HK-2 (cell line): ENCODE results near the gene RAB40B.
"Not testable (repeated sequence)": the region's sequence is repeated elsewhere in the genome, so short reads cannot be mapped to it uniquely, and the experiment has no call there.

ENCODE experiments used
- DNase-seq: peaks from one replicate; pipeline ENCODE4 v3.0.0-alpha.2; 2018; ENCODE audit not compliant: unreplicated experiment

Gene RAB40B

GRCh38 chr17:82668024-82668630 lies 30.4 kb downstream of the RAB40B start:
- DNase-seq, result no peak

- no peak for DNase-seq
Measured at GRCh38 chr17:82667668-82668000, 30.9 kb downstream of the RAB40B start.

GRCh38 chr17:82666931-82667667 lies 31.4 kb downstream of the RAB40B start:
- DNase-seq, result no peak

DNA sequence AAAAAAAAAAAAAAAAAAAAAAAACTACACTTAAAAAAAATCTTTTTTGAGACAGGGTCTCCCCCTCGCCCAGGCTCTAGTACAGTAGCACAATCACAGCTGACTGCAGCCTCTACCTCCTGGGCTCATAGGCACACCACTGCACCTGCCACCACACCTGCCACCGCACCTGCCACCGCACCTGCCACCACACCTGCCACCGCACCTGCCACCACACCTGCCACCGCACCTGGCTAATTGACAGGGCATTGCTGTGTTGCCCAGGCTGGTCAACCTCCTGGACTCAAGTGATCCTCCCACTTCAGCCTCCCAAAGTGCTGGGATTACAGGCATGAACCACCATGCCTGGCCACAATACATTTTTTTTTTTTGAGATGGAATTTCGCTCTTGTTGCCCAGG lies 32.6 kb downstream of the RAB40B start:
- DNase-seq, result no peak

DNA sequence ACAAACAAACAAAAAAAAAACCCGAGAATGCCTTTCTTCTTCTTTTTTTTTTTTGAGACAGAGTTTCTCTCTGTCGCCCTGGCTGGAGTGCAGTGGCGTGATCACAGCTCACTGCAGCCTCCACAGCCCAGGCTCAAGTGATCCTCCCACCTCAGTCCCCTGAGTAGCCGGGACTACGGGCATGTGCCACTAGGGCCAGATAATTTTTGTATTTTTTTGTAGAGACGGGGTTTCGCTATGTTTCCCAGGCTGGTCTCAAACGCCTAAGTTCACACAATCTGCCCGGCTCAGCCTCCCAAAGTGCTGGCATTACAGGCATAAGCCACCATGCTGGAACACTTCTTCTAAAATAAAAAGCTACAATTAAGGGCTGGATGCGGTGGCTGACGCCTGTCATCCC lies 33.3 kb downstream of the RAB40B start:
- DNase-seq, result no peak

- no peak for DNase-seq
Measured at GRCh38 chr17:82664701-82665182, 33.8 kb downstream of the RAB40B start.

- no peak for DNase-seq
Measured at GRCh38 chr17:82664276-82664575, 34.3 kb downstream of the RAB40B start.

GRCh38 chr17:82663381-82664275 lies 34.9 kb downstream of the RAB40B start:
- DNase-seq, result no peak

DNA sequence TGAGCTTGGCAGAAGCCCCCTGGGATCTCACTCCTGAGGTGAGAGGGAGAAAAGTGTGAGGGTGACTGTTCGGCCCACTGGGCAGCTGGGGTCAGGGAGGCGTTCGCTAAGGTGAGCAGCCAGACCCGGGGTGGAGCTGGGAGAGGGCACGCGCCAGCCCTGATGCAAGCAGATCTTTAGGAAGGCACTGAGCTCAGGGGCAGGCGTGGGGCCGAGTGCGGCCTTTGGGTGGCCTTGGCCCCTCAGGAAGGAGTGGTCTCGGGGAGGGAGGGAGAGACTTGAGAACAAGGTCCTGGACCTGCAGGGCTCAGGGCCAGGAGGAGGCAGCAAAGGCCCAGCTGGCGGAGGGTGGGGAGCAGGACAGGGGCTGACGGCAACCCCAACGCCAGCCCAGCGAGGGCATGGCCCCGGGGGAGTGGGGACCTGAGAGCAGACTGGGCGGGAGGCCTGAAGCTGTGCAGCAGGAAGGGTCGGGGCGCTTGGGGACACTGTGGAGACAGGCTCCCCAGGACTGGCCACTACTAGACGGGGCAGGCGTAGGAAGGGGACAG lies 35.7 kb downstream of the RAB40B start:
- DNase-seq, result no peak

GRCh38 chr17:82661717-82662683 lies 36.5 kb downstream of the RAB40B start:
- no peak for DNase-seq

GRCh38 chr17:82659886-82660285 lies 38.6 kb downstream of the RAB40B start:
- no peak for DNase-seq

GRCh38 chr17:82658796-82659452 lies 39.6 kb downstream of the RAB40B start:
- DNase-seq, result no peak

GRCh38 chr17:82658331-82658730 lies 40.2 kb downstream of the RAB40B start:
- no peak for DNase-seq

DNA sequence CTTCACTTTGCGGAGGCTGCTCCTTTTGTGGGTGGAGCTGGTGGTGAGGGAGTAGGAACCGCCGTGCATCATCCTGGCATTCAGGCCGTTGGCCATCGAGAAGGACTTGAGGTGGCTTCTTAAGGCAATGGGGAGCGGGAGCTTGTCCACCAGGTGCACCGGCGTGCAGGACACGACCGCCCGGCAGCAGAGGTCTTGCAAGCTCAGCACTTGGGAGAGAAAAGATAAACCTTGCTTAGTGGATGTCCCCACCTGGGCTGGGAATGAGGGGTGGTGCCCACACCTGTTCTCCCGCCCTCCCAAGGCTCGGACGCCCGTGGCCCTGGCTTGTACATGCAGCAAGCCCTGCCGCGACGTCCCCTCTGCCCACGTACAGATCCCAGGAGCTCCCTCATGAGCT lies 40.6 kb downstream of the RAB40B start:
- no peak for DNase-seq

GRCh38 chr17:82656266-82656665 lies 42.2 kb downstream of the RAB40B start:
- no peak for DNase-seq

DNA sequence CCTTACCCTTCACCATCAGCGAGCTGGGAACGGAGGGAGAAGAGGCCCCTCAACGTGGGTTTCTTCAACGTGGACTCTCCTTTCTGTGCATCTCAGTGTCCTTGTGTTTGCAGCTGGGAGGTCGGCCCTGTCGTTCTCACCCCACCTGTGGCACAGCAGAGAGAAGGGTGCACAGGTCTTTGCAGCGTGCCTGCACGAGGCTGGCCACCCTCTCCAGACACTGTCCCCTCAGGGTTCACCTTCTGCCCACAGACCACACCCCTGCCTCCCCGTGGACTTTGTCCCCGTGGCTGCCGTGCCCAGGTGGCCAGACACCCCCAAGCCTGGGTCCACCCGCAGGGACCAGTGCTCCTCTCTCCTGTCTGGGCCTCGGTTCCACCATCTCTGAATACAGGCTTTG lies 43.0 kb downstream of the RAB40B start:
- DNase-seq, result no peak

DNA sequence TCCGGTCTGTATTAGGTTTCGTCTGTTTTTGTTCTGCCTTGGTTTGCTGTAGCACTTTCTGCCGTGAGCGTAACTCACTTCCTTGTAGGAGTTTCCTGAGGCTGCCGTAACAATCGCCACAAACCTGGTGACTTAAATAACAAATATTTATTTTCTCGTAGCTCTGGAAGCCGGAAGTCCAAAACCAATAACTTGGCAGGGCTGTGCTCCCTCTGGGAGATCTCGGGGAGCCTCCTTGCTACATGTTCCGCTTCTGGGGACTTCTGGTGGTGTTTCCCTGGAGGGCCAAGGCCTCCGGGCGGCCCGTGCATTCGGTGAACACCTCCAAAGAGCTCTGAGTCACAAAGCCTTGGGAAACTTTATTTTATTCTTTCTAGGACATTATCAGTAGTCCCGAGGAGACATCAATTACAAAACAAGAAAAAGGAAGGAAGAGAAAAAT lies 43.4 kb downstream of the RAB40B start:
- DNase-seq, result no peak

- DNase-seq, result not testable (repeated sequence)
Measured at GRCh38 chr17:82654611-82655010, 43.9 kb downstream of the RAB40B start.

- no peak for DNase-seq
Measured at GRCh38 chr17:82653651-82654528, 44.6 kb downstream of the RAB40B start.

DNA sequence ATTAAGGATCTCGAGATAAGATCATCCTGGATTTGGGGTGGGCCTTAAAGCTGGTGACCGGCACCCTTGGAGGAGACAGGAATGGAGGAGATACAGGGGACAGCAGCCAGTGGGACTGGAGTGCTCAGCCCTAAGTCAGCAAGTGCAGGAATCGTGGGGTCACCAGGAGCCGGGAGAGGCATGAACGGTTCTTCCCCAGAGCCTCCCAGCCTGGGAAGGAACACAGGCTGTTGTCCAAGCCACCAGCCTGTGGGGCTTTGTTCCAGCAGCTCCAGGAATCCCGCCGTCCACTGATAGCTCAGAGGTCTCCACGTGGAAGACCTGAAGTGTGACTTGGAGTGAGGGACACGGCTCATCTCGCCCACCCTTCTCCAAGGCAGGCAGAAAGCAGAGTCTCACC lies 47.8 kb downstream of the RAB40B start:
- DNase-seq, result no peak
